Right lobe of liver (tissue), 4 donors: ENCODE data around the gene SOX10.

Experiments
- CTCF ChIP-seq, 4 donors: fragments of 200-600 bp in 3 of 4; fragments of 450-650 bp in 1 of 4; IDR thresholded peaks; one replicate each; pipeline versions ENCODE4 v1.5.1 to v1.8.0; 2016 to 2022; ENCODE audit warnings: antibody characterized with exemption in 4 of 4, mild to moderate bottlenecking in 2 of 4
- POLR2A ChIP-seq: fragments of 450-650 bp; IDR thresholded peaks from one replicate; pipeline ENCODE4 v1.6.1; 2017; ENCODE audit warnings: antibody characterized with exemption, mild to moderate bottlenecking
- donor health status: DM: no; HTN: no; CAD: no.
- donor health status: DM: no; HTN: no; CAD: no.
- donor health status: DM: no; HTN: yes; CAD: no.

GRCh38 chr22:37985751-37986281 lies 1.5 kb upstream of the SOX10 start:
- TF ChIP-seq CTCF (IDR thresholded peaks at IDR 0.05) (no peak), POLR2A (no peak)
